ENCODE results near the gene CCSER2.
"Not testable (repeated sequence)": the region's sequence is repeated elsewhere in the genome, so short reads cannot be mapped to it uniquely, and the experiment has no call there.

Gene CCSER2

GRCh38 chr10:84523526-84523925 is 195.1 kb downstream of the CCSER2 start:
- no peak for DNase-seq (ENCODE audit: low read depth)

- DNase-seq (ENCODE audit: low read depth) = no peak
These were observed 196.0 kb downstream of the CCSER2 start for GRCh38 chr10:84524435-84524834.

- DNase-seq (ENCODE audit: low read depth) = no peak
These were observed 196.9 kb downstream of the CCSER2 start for GRCh38 chr10:84525120-84525806.

- not testable (repeated sequence) for DNase-seq (ENCODE audit: low read depth)
These were observed 197.4 kb downstream of the CCSER2 start for GRCh38 chr10:84525807-84526182.

- not testable (repeated sequence) for DNase-seq (ENCODE audit: low read depth)
These were observed 199.0 kb downstream of the CCSER2 start for GRCh38 chr10:84527386-84527785.

- not testable (repeated sequence) for DNase-seq (ENCODE audit: low read depth)
These were observed 200.1 kb downstream of the CCSER2 start for GRCh38 chr10:84528526-84528925.

GRCh38 chr10:84530724-84531325 is 202.4 kb downstream of the CCSER2 start:
- no peak for DNase-seq (ENCODE audit: low read depth)

GRCh38 chr10:84531396-84531795 is 203.0 kb downstream of the CCSER2 start:
- no peak for DNase-seq (ENCODE audit: low read depth)

GRCh38 chr10:84534168-84534567 is 205.8 kb downstream of the CCSER2 start:
- no peak for DNase-seq (ENCODE audit: low read depth)

- peak; percentile 49 for DNase-seq (ENCODE audit: low read depth)
These were observed 209.1 kb downstream of the CCSER2 start for GRCh38 chr10:84537447-84537931.

GRCh38 chr10:84538036-84538435 is 209.6 kb downstream of the CCSER2 start:
- DNase-seq (ENCODE audit: low read depth) = no peak

GRCh38 chr10:84539216-84539615 is 210.8 kb downstream of the CCSER2 start:
- no peak for DNase-seq (ENCODE audit: low read depth)

GRCh38 chr10:84540022-84540616 is 211.7 kb downstream of the CCSER2 start:
- peak; percentile 17 for DNase-seq (ENCODE audit: low read depth)

- peak; percentile 16 for DNase-seq (ENCODE audit: low read depth)
These were observed 212.4 kb downstream of the CCSER2 start for GRCh38 chr10:84540617-84541288.

GRCh38 chr10:84541289-84541637 is 212.9 kb downstream of the CCSER2 start:
- DNase-seq (ENCODE audit: low read depth) = no peak

- DNase-seq (ENCODE audit: low read depth) = no peak
These were observed 214.4 kb downstream of the CCSER2 start for GRCh38 chr10:84542522-84543490.

GRCh38 chr10:84543948-84544347 is 215.6 kb downstream of the CCSER2 start:
- no peak for DNase-seq (ENCODE audit: low read depth)

- DNase-seq (ENCODE audit: low read depth) = no peak
These were observed 217.3 kb downstream of the CCSER2 start for GRCh38 chr10:84545651-84546050.

GRCh38 chr10:84546609-84547008 is 218.2 kb downstream of the CCSER2 start:
- no peak for DNase-seq (ENCODE audit: low read depth)

- DNase-seq (ENCODE audit: low read depth) = no peak
These were observed 219.2 kb downstream of the CCSER2 start for GRCh38 chr10:84547616-84548015.

- DNase-seq (ENCODE audit: low read depth) = no peak
These were observed 220.5 kb downstream of the CCSER2 start for GRCh38 chr10:84548869-84549268.
